GM12878 (cell line): ENCODE results near the gene NISCH. TPM values are rescaled to one million over a fixed set of nuclear protein-coding genes. Genes with fewer than 3 reads are reported as not detected.

Experiments
- ATAC-seq: fragments of 200-7000 bp; cut with Tn5 transposase; 3 replicates; pipeline ENCODE4 v1.9.1; 2020; ENCODE audit warnings: mild to moderate bottlenecking, moderate library complexity
- BruUV-seq: library from RNA; stranded (reverse); fragments of 400-500 nt; replicated peaks from 2 replicates; lab custom pipeline; 2021; lab: Mats Ljungman, UMichigan
- CTCF ChIA-PET: fragments of 300-600 bp; sonication (Branson Sonifier 250); formaldehyde crosslinking; extraction: SDS; loops from one replicate; lab custom pipeline; 2021; ENCODE audit warnings: inconsistent platforms; lab: Yijun Ruan, JAX
- POLR2A ChIA-PET: fragments of 350-600 bp; formaldehyde crosslinking; extraction: SDS; loops from one replicate; lab custom pipeline; 2021; ENCODE audit warnings: inconsistent platforms; lab: Charles Lee
- RAD21 ChIA-PET: fragments of 300-600 bp; sonication (Branson Sonifier 250); formaldehyde crosslinking; loops from one replicate; lab custom pipeline; 2023; ENCODE audit warnings: antibody characterized with exemption; ENCODE audit not compliant: unreplicated experiment; lab: Charles Lee
- SMC1A ChIA-PET: fragments of 300-600 bp; sonication (Branson Sonifier 250); formaldehyde crosslinking; loops from one replicate; lab custom pipeline; 2023; ENCODE audit not compliant: unreplicated experiment, uncharacterized antibody; lab: Charles Lee
- DNase-seq: peaks from one replicate; pipeline ENCODE4 v3.0.0-alpha.2; 2011; ENCODE audit warnings: low read depth, low spot score
- FAIRE-seq: peaks from 3 replicates; lab custom pipeline; 2011; peaks lifted over from hg19 to GRCh38; lab: Jason Lieb, UNC
- H2AFZ ChIP-seq: 2 replicates; pipeline ENCODE4 v1.6.0; 2011; ENCODE audit warnings: low read depth, low read length, control low read depth; ENCODE audit not compliant: control insufficient read depth
- H3K27ac ChIP-seq: 2 replicates; pipeline ENCODE4 v1.5.1; 2011; ENCODE audit warnings: control low read depth; ENCODE audit not compliant: control insufficient read depth, insufficient read depth
- H3K27me3 ChIP-seq, 2 experiments: replicated peaks in 1 of 2; 2 replicates each; pipeline versions ENCODE4 v1.6.0 to v1.6.1; 2011; ENCODE audit warnings: low read length in 1 of 2; ENCODE audit not compliant: control insufficient read depth in 2 of 2, insufficient read depth in 2 of 2
- H3K36me3 ChIP-seq, 2 experiments: 2 replicates each; pipeline ENCODE4 v1.5.1; 2011; ENCODE audit warnings: low read length in 1 of 2; ENCODE audit not compliant: control insufficient read depth in 2 of 2, insufficient read depth in 2 of 2
- H3K4me1 ChIP-seq: 2 replicates; pipeline ENCODE4 v1.6.1; 2011; ENCODE audit warnings: mild to moderate bottlenecking, low read length, moderate library complexity, mixed read lengths; ENCODE audit not compliant: control insufficient read depth, insufficient read depth
- H3K4me2 ChIP-seq: 2 replicates; pipeline ENCODE4 v1.6.0; 2011; ENCODE audit warnings: control low read depth; ENCODE audit not compliant: control insufficient read depth, insufficient read depth
- H3K4me3 ChIP-seq: fragments of 200-600 bp; sonication (generic); 2 replicates; pipeline ENCODE4 v1.5.1; 2016
- H3K79me2 ChIP-seq: 2 replicates; pipeline ENCODE4 v1.6.0; 2011; ENCODE audit warnings: low read length; ENCODE audit not compliant: control insufficient read depth, insufficient read depth
- H3K9ac ChIP-seq: 2 replicates; pipeline ENCODE4 v1.8.0; 2011; ENCODE audit warnings: low read length, control low read depth, mixed read lengths; ENCODE audit not compliant: control insufficient read depth, insufficient read depth
- H3K9me3 ChIP-seq: replicated peaks from 3 replicates; pipeline ENCODE4 v1.5.1; 2011; ENCODE audit warnings: mild to moderate bottlenecking, low read length; ENCODE audit not compliant: control insufficient read depth, insufficient read depth
- H4K20me1 ChIP-seq: 2 replicates; pipeline ENCODE4 v1.6.0; 2011; ENCODE audit not compliant: control insufficient read depth, insufficient read depth
- ATF2 ChIP-seq: IDR thresholded peaks from 2 replicates; pipeline ENCODE4 v1.6.1; 2012; ENCODE audit warnings: low read length, inconsistent platforms
- CREB1 ChIP-seq: IDR thresholded peaks from 2 replicates; pipeline ENCODE4 v1.6.1; 2012; ENCODE audit warnings: low read depth, mild to moderate bottlenecking, inconsistent platforms
- HDGF ChIP-seq: fragments of 450-650 bp; IDR thresholded peaks from 2 replicates; pipeline ENCODE4 v1.6.1; 2016; ENCODE audit warnings: antibody characterized with exemption
- SMAD5 ChIP-seq: IDR thresholded peaks from 2 replicates; pipeline ENCODE4 v1.6.1; 2016; ENCODE audit warnings: antibody characterized with exemption, low read depth
- SMARCA5 ChIP-seq: fragments of 450-650 bp; IDR thresholded peaks from 2 replicates; pipeline ENCODE4 v1.6.1; 2017; ENCODE audit warnings: mild to moderate bottlenecking
- SPI1 ChIP-seq: IDR thresholded peaks from 2 replicates; pipeline ENCODE4 v1.6.1; 2011; ENCODE audit warnings: low read depth, mild to moderate bottlenecking, low read length, moderate library complexity, borderline replicate concordance; ENCODE audit not compliant: insufficient read depth
- ZNF274 ChIP-seq: IDR thresholded peaks from one replicate; pipeline ENCODE4 v1.8.0; 2011; ENCODE audit not compliant: insufficient read length, insufficient read depth
- WGBS: methylation state at CpG from one replicate; pipeline ENCODE4 v1.1.6; 2016; ENCODE audit warnings: low lambda C conversion rate; ENCODE audit not compliant: insufficient replicate concordance, insufficient coverage; ENCODE audit errors: missing lambda C conversion rate; 5-methylcytosine and 5-hydroxymethylcytosine counted together
- in situ Hi-C: fragments of 300-500 bp; cut with MboI; formaldehyde crosslinking; loops from 9 replicates; pipeline ENCODE4 v1.14.3; 2018; ENCODE audit warnings: mixed read lengths
- intact Hi-C: fragments of 100-400 bp; cut with micrococcal nuclease; formaldehyde crosslinking; loops from one replicate; pipeline ENCODE4 v1.14.2; 2022; ENCODE audit not compliant: unreplicated experiment
- polyA plus RNA-seq, 11 experiments: library from polyadenylated mRNA; depleted of rRNA in 4 of 11; unstranded in 6 of 11; stranded (reverse) in 5 of 11; fragments of >200 nt; fragmentation: Nextera tagmentation in 4 of 11; fragmentation: Illumina TruSeq in 1 of 11; extraction: Ambion mirVana in 4 of 11; extraction: Trizol in 1 of 11; gene quantifications; 1 replicate in 1 of 11; 2 replicates in 10 of 11; pipeline versions ENCODE4 v1.2.1 to v1.2.3, GENCODE V29; 2011 to 2016; ENCODE audit warnings: inconsistent platforms in 2 of 11, missing spikeins in 2 of 11, low read depth in 1 of 11
- total RNA-seq, 4 experiments: library from RNA; depleted of rRNA in 3 of 4; stranded (reverse); fragments of >200 nt in 3 of 4; fragmentation: Illumina TruSeq in 1 of 4; extraction: Trizol in 1 of 4; gene quantifications; 2 replicates each; pipeline versions ENCODE4 v1.2.1 to v1.2.3, GENCODE V29; 2013 to 2021
- TF ChIP-seq, protein P1 (sequence below): IDR thresholded peaks from 2 replicates; pipeline ENCODE4 v1.6.1; 2012; ENCODE audit warnings: low read depth, low read length, improper control_type of control experiment

NISCH gene
- total and polyA plus RNA-seq, 10 of the 15 experiments (the other 5 are each of a cell fraction or from before 2014, with no cell fraction given), result 0.76 to 52.5 (median 24.6) TPM

- in situ Hi-C loops, result no loop called here
- 35% methylated on average over 6 of the region's 6 CpGs for WGBS
- DNase-seq (no peak), ATAC-seq (no peak)
- Histone ChIP-seq H3K27me3 (no peaks in the 10 kb centered on the region), H3K9ac (no peak overlapping the region), H4K20me1 (no peaks in the 10 kb centered on the region), H3K9me3 (no peaks in the 10 kb centered on the region), H3K27ac (no peak overlapping the region), H3K4me1 (no peaks in the 10 kb centered on the region), H3K4me3 (no peak overlapping the region), H2AFZ (no peak overlapping the region)
- BruUV-seq, result no TSS peak
- POLR2A ChIA-PET, result no interaction called here
- TF ChIP-seq SPI1 (no peak), ATF2 (no peak), SMAD5 (no peak), ZNF274 (no peak), CREB1 (no peak), HDGF (no peak), SMARCA5 (no peak)
- TF ChIP-seq, protein P1, sequence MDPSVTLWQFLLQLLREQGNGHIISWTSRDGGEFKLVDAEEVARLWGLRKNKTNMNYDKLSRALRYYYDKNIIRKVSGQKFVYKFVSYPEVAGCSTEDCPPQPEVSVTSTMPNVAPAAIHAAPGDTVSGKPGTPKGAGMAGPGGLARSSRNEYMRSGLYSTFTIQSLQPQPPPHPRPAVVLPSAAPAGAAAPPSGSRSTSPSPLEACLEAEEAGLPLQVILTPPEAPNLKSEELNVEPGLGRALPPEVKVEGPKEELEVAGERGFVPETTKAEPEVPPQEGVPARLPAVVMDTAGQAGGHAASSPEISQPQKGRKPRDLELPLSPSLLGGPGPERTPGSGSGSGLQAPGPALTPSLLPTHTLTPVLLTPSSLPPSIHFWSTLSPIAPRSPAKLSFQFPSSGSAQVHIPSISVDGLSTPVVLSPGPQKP, result no peak
- TF ChIP-seq, all 136 proteins: peak for 0
- ChIA-PET RAD21 (no interaction called here), CTCF (interaction anchor here (1.1 to 4.2 kb wide), 3 partner anchors 13 to 993 kb away, joined by 3 to 35 read pairs (median 5); partner anchors contain the start of gene SEMA3G), SMC1A (interaction anchor here (0.7 to 1.2 kb wide), 2 partner anchors 12 to 14 kb away, joined by 3 read pairs; no protein-coding TSS in a partner anchor)
- no peaks in the 10 kb centered on the region for H3K36me3 ChIP-seq
- FAIRE-seq, result no peak
- intact Hi-C loops, result no loop called here
- no peak overlapping the region for H3K4me2 ChIP-seq
- no peaks in the 10 kb centered on the region for H3K79me2 ChIP-seq
These were observed 21.4 kb upstream of the NISCH start for GRCh38 chr3:52433996-52434479.
